Measurements from ENCODE around the gene RPL39L. TPM values are rescaled to one million over a fixed set of nuclear protein-coding genes. Genes with fewer than 3 reads are reported as not detected.

The RPL39L gene
- polyA plus RNA-seq, 1 experiment = 16.2 TPM

GRCh38 chr3:187114511-187114910, 24.8 kb downstream of the RPL39L start:
- no peak for TF ChIP-seq CTCF (IDR thresholded peaks at IDR 0.05; ENCODE audit: insufficient read depth, low read depth, low read length)
- no peak overlapping the region for H3K4me3 ChIP-seq (ENCODE audit: low read depth, low read length)
- ChIA-PET CTCF (interaction anchor here (1.0 to 4.1 kb wide), 10 partner anchors 8 to 265 kb away, joined by 3 to 24 read pairs (median 8); partner anchors contain the start of gene RPL39L), POLR2A (no interaction called here)
- no peak for DNase-seq (ENCODE audit: low read depth)
- H3K27me3 ChIP-seq (ENCODE audit: control insufficient read depth, insufficient read depth, low read length) = no peaks in the 10 kb centered on the region
- H3K36me3 ChIP-seq (ENCODE audit: control insufficient read depth, insufficient read depth, low read length) = no peaks in the 10 kb centered on the region

GRCh38 chr3:187112934-187113793, 26.1 kb downstream of the RPL39L start:
- no peak overlapping the region for H3K4me3 ChIP-seq (ENCODE audit: low read depth, low read length)
- no peaks in the 10 kb centered on the region for H3K27me3 ChIP-seq (ENCODE audit: control insufficient read depth, insufficient read depth, low read length)
- H3K36me3 ChIP-seq (ENCODE audit: control insufficient read depth, insufficient read depth, low read length) = no peaks in the 10 kb centered on the region
- no peak for DNase-seq (ENCODE audit: low read depth)
- TF ChIP-seq CTCF (IDR thresholded peaks at IDR 0.05; ENCODE audit: insufficient read depth, low read depth, low read length) = peak; percentile 56
- ChIA-PET CTCF (interaction anchor here (0.5 to 4.1 kb wide), 30 partner anchors 8 to 609 kb away, joined by 3 to 24 read pairs (median 6); partner anchors contain the start of gene RPL39L), POLR2A (no interaction called here)

GRCh38 chr3:187110156-187110555, 29.1 kb downstream of the RPL39L start:
- ChIA-PET CTCF (interaction anchor here (1.1 to 1.5 kb wide), 4 partner anchors 9 to 261 kb away, joined by 3 to 4 read pairs (median 4); partner anchors contain the start of gene RPL39L), POLR2A (no interaction called here)
- Histone ChIP-seq H3K36me3 (ENCODE audit: control insufficient read depth, insufficient read depth, low read length) (no peaks in the 10 kb centered on the region), H3K4me3 (ENCODE audit: low read depth, low read length) (no peak overlapping the region), H3K27me3 (ENCODE audit: control insufficient read depth, insufficient read depth, low read length) (no peaks in the 10 kb centered on the region)
- no peak for TF ChIP-seq CTCF (IDR thresholded peaks at IDR 0.05; ENCODE audit: insufficient read depth, low read depth, low read length)
- no peak for DNase-seq (ENCODE audit: low read depth)

GRCh38 chr3:187107989-187108388, 31.3 kb downstream of the RPL39L start:
- ChIA-PET CTCF (interaction anchor here (0.9 to 1.7 kb wide), 3 partner anchors 21 to 43 kb away, joined by 3 read pairs; partner anchors contain the start of gene RPL39L), POLR2A (no interaction called here)
- Histone ChIP-seq H3K36me3 (ENCODE audit: control insufficient read depth, insufficient read depth, low read length) (no peaks in the 10 kb centered on the region), H3K4me3 (ENCODE audit: low read depth, low read length) (no peak overlapping the region), H3K27me3 (ENCODE audit: control insufficient read depth, insufficient read depth, low read length) (no peaks in the 10 kb centered on the region)
- no peak for TF ChIP-seq CTCF (IDR thresholded peaks at IDR 0.05; ENCODE audit: insufficient read depth, low read depth, low read length)
- DNase-seq (ENCODE audit: low read depth) = no peak

GRCh38 chr3:187105700-187106099, 33.6 kb downstream of the RPL39L start:
- H3K27me3 ChIP-seq (ENCODE audit: control insufficient read depth, insufficient read depth, low read length) = no peaks in the 10 kb centered on the region
- CTCF ChIA-PET = interaction anchor here (1.5 to 2.0 kb wide), 3 partner anchors 8 to 214 kb away, joined by 4 to 12 read pairs (median 5); no protein-coding TSS in a partner anchor
- POLR2A ChIA-PET = no interaction called here
- no peaks in the 10 kb centered on the region for H3K36me3 ChIP-seq (ENCODE audit: control insufficient read depth, insufficient read depth, low read length)
- no peak for DNase-seq (ENCODE audit: low read depth)
- no peak for TF ChIP-seq CTCF (IDR thresholded peaks at IDR 0.05; ENCODE audit: insufficient read depth, low read depth, low read length)
- H3K4me3 ChIP-seq (ENCODE audit: low read depth, low read length) = no peak overlapping the region

Data from BJ (cell line).